Bronchial epithelial cell (primary cell): Measurements from ENCODE around the gene ARMH2. TPM values are rescaled to one million over a fixed set of nuclear protein-coding genes. Genes with fewer than 3 reads are reported as not detected.
A peak's percentile ranks its signal among the peaks of the same experiment; 100 is the strongest.

Experiments
- DNase-seq: peaks from one replicate; pipeline ENCODE4 v3.0.0-alpha.2; 2010; ENCODE audit warnings: low read depth
- FAIRE-seq: peaks from 2 replicates; lab custom pipeline; 2011; peaks lifted over from hg19 to GRCh38; lab: Jason Lieb, UNC
- H3K27me3 ChIP-seq: 2 replicates; pipeline ENCODE4 v1.5.1; 2011; ENCODE audit warnings: low read length; ENCODE audit not compliant: control insufficient read depth, insufficient read depth
- H3K36me3 ChIP-seq: 2 replicates; pipeline ENCODE4 v1.5.1; 2011; ENCODE audit warnings: low read length; ENCODE audit not compliant: control insufficient read depth, insufficient read depth
- H3K4me3 ChIP-seq: 2 replicates; pipeline ENCODE4 v1.5.1; 2011; ENCODE audit warnings: mild to moderate bottlenecking, low read depth, low read length, control low read depth
- CTCF ChIP-seq: IDR thresholded peaks from 2 replicates; pipeline ENCODE4 v1.5.1; 2011; ENCODE audit warnings: mild to moderate bottlenecking, moderate library complexity, low read length, control low read depth, inconsistent platforms; ENCODE audit not compliant: insufficient read depth, severe bottlenecking
- total RNA-seq: library from RNA; depleted of rRNA; stranded (reverse); fragments of >200 nt; gene quantifications from 2 replicates; pipeline ENCODE4 v1.2.1, GENCODE V29; 2014

The ARMH2 gene
- total RNA-seq, 1 donor from 2014 or later, result not detected

GRCh38 chr6:24797596-24798216 lies 1.0 kb downstream of the ARMH2 start:
- no peak for FAIRE-seq
- H3K4me3 ChIP-seq, result no peak overlapping the region

GRCh38 chr6:24796616-24797290 lies 2.0 kb downstream of the ARMH2 start:
- no peak for TF ChIP-seq CTCF
- H3K27me3 ChIP-seq, result no peaks in the 10 kb centered on the region
- no peaks in the 10 kb centered on the region for H3K36me3 ChIP-seq
- FAIRE-seq (no peak), DNase-seq (no peak)
- H3K4me3 ChIP-seq, result no peak overlapping the region

More at GRCh38 chr6:24797596-24798216, 1.0 kb downstream of the ARMH2 start:
- DNase-seq, result no peak
- Histone ChIP-seq H3K36me3 (no peaks in the 10 kb centered on the region), H3K27me3 (no peaks in the 10 kb centered on the region)
- no peak for TF ChIP-seq CTCF

GRCh38 chr6:24795106-24795505 lies 3.6 kb downstream of the ARMH2 start:
- Histone ChIP-seq H3K36me3 (no peaks in the 10 kb centered on the region), H3K27me3 (no peaks in the 10 kb centered on the region), H3K4me3 (no peak overlapping the region)
- FAIRE-seq (no peak), DNase-seq (no peak)
- no peak for TF ChIP-seq CTCF

GRCh38 chr6:24788031-24788665 lies 10.6 kb downstream of the ARMH2 start:
- no peak for TF ChIP-seq CTCF
- FAIRE-seq (no peak), DNase-seq (peak; percentile 32)
- no peaks in the 10 kb centered on the region for H3K27me3 ChIP-seq
- H3K4me3 ChIP-seq, result no peak overlapping the region
- no peaks in the 10 kb centered on the region for H3K36me3 ChIP-seq

GRCh38 chr6:24780206-24780605 lies 18.5 kb downstream of the ARMH2 start:
- no peaks in the 10 kb centered on the region for H3K27me3 ChIP-seq
- H3K4me3 ChIP-seq, result no peak overlapping the region
- no peak for TF ChIP-seq CTCF
- H3K36me3 ChIP-seq, result peaks cover 3% of the 10 kb centered on the region
- no peak for FAIRE-seq
- DNase-seq, result no peak
